K562 (cell line): ENCODE data around the gene WNT7B.
"Not testable (repeated sequence)": the region's sequence is repeated elsewhere in the genome, so short reads cannot be mapped to it uniquely, and the experiment has no call there.

Experiments
- CBX1 ChIP-seq: sonication (generic); IDR thresholded peaks from 2 replicates; pipeline ENCODE4 v1.6.1; 2016; ENCODE audit warnings: antibody characterized with exemption, low read depth, mild to moderate bottlenecking
- E2F3 ChIP-seq: fragments of 250-450 bp; sonication (Bioruptor Pico); IDR thresholded peaks from 2 replicates; pipeline ENCODE4 v1.4.0; 2020; ENCODE audit warnings: mild to moderate bottlenecking
- GTF2B ChIP-seq: IDR thresholded peaks from 2 replicates; pipeline ENCODE4 v1.6.1; 2011; ENCODE audit not compliant: insufficient read length; ENCODE audit errors: extremely low read depth
- HCFC1 ChIP-seq: IDR thresholded peaks from 2 replicates; pipeline ENCODE4 v1.6.1; 2012; ENCODE audit warnings: low read depth, low read length, improper control_type of control experiment
- ILF3 ChIP-seq: fragments of 450-650 bp; IDR thresholded peaks from 2 replicates; pipeline ENCODE4 v1.6.1; 2018; ENCODE audit warnings: antibody characterized with exemption, mild to moderate bottlenecking, moderate library complexity, borderline replicate concordance
- LARP7 ChIP-seq: fragments of 450-650 bp; IDR thresholded peaks from 2 replicates; pipeline ENCODE4 v1.6.1; 2016
- NCOA4 ChIP-seq: fragments of 450-650 bp; IDR thresholded peaks from 2 replicates; pipeline ENCODE4 v1.6.1; 2018; ENCODE audit warnings: mild to moderate bottlenecking; ENCODE audit not compliant: partially characterized antibody
- SMAD4 ChIP-seq: fragments of 250-450 bp; sonication (Bioruptor Pico); conservative IDR thresholded peaks from 2 replicates; pipeline ENCODE4 v1.8.0; 2021; ENCODE audit warnings: inconsistent platforms, mild to moderate bottlenecking, moderate library complexity
- SMARCA5 ChIP-seq: fragments of 450-650 bp; IDR thresholded peaks from 2 replicates; pipeline ENCODE4 v1.6.1; 2016
- TEAD4 ChIP-seq, 2 experiments: sonication (generic) in 1 of 2; formaldehyde crosslinking in 1 of 2; IDR thresholded peaks; 2 replicates each; pipeline versions ENCODE4 v1.6.1 to v1.8.0; 2012 to 2022; ENCODE audit warnings: borderline replicate concordance in 1 of 2, inconsistent platforms in 1 of 2, low read length in 1 of 2, mild to moderate bottlenecking in 1 of 2, missing genetic modification reagents in 1 of 2
- U2AF2 ChIP-seq: fragments of 200-400 bp; formaldehyde crosslinking; optimal IDR thresholded peaks from 2 replicates; pipeline ENCODE3; 2017; ENCODE audit warnings: low read depth, mild to moderate bottlenecking, low read length
- TF ChIP-seq, protein P1 (sequence below), 3 experiments: IDR thresholded peaks in 2 of 3; conservative IDR thresholded peaks in 1 of 3; 2 replicates each; pipeline ENCODE4 v1.5.1; 2011 to 2012; ENCODE audit warnings: low read length in 3 of 3, mild to moderate bottlenecking in 3 of 3, control low read depth in 2 of 3, improper control_type of control experiment in 1 of 3, inconsistent platforms in 1 of 3, low read depth in 1 of 3, mixed read lengths in 1 of 3, moderate library complexity in 1 of 3; ENCODE audit not compliant: insufficient read depth in 2 of 3
- TF ChIP-seq, protein P2 (sequence below), 2 experiments: fragments of 450-650 bp; formaldehyde crosslinking in 1 of 2; IDR thresholded peaks; 2 replicates each; pipeline versions ENCODE4 v1.4.0 to v1.6.1; 2014 to 2020; ENCODE audit warnings: mild to moderate bottlenecking in 2 of 2, borderline replicate concordance in 1 of 2, low read depth in 1 of 2

- not testable (repeated sequence) for TF ChIP-seq SMAD4 (CRISPR knock-in tag); CBX1; TEAD4 (IDR thresholded peaks at IDR 0.05; ENCODE audit: low read length); TEAD4 (CRISPR knock-in tag; IDR thresholded peaks at IDR 0.05; ENCODE audit: borderline replicate concordance); ILF3; U2AF2; NCOA4; SMARCA5; E2F3 (CRISPR knock-in tag); GTF2B; HCFC1; LARP7
- TF ChIP-seq, protein P1, sequence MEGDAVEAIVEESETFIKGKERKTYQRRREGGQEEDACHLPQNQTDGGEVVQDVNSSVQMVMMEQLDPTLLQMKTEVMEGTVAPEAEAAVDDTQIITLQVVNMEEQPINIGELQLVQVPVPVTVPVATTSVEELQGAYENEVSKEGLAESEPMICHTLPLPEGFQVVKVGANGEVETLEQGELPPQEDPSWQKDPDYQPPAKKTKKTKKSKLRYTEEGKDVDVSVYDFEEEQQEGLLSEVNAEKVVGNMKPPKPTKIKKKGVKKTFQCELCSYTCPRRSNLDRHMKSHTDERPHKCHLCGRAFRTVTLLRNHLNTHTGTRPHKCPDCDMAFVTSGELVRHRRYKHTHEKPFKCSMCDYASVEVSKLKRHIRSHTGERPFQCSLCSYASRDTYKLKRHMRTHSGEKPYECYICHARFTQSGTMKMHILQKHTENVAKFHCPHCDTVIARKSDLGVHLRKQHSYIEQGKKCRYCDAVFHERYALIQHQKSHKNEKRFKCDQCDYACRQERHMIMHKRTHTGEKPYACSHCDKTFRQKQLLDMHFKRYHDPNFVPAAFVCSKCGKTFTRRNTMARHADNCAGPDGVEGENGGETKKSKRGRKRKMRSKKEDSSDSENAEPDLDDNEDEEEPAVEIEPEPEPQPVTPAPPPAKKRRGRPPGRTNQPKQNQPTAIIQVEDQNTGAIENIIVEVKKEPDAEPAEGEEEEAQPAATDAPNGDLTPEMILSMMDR (IDR thresholded peaks at IDR 0.05 in 2 of 3, conservative IDR thresholded peaks at IDR 0.05 in 1 of 3; ENCODE audit: insufficient read depth in 2 of 3, low read depth in 1 of 3, low read length in 3 of 3) = not testable (repeated sequence)
- TF ChIP-seq, protein P2, sequence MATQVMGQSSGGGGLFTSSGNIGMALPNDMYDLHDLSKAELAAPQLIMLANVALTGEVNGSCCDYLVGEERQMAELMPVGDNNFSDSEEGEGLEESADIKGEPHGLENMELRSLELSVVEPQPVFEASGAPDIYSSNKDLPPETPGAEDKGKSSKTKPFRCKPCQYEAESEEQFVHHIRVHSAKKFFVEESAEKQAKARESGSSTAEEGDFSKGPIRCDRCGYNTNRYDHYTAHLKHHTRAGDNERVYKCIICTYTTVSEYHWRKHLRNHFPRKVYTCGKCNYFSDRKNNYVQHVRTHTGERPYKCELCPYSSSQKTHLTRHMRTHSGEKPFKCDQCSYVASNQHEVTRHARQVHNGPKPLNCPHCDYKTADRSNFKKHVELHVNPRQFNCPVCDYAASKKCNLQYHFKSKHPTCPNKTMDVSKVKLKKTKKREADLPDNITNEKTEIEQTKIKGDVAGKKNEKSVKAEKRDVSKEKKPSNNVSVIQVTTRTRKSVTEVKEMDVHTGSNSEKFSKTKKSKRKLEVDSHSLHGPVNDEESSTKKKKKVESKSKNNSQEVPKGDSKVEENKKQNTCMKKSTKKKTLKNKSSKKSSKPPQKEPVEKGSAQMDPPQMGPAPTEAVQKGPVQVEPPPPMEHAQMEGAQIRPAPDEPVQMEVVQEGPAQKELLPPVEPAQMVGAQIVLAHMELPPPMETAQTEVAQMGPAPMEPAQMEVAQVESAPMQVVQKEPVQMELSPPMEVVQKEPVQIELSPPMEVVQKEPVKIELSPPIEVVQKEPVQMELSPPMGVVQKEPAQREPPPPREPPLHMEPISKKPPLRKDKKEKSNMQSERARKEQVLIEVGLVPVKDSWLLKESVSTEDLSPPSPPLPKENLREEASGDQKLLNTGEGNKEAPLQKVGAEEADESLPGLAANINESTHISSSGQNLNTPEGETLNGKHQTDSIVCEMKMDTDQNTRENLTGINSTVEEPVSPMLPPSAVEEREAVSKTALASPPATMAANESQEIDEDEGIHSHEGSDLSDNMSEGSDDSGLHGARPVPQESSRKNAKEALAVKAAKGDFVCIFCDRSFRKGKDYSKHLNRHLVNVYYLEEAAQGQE (IDR thresholded peaks at IDR 0.05; ENCODE audit: borderline replicate concordance) = not testable (repeated sequence)
- TF ChIP-seq, protein P2 (CRISPR knock-in tag; IDR thresholded peaks at IDR 0.05; ENCODE audit: low read depth) = not testable (repeated sequence)
These were observed 28.2 kb upstream of the WNT7B start for GRCh38 chr22:46005116-46005705.
